Activated CD8-positive, alpha-beta T cell treated with anti-CD3 and anti-CD28 coated beads, Interleukin-2, amount 10 ng/mL, durations not matched to agents 7 days and 5 days (primary cell): ENCODE results near the gene JDP2. TPM values are rescaled to one million over a fixed set of nuclear protein-coding genes. Genes with fewer than 3 reads are reported as not detected.

Source experiments
- ATAC-seq: fragments of 150-1000 bp; cut with Tn5 transposase; one replicate; pipeline ENCODE4 v1.10.0; 2021; ENCODE audit warnings: moderate library complexity
- CTCF ChIA-PET: fragments of 350-600 bp; sonication (Branson Sonifier 250); formaldehyde crosslinking; loops from one replicate; lab custom pipeline; 2021; ENCODE audit warnings: antibody characterized with exemption; lab: Charles Lee
- POLR2A ChIA-PET: fragments of 350-600 bp; sonication (Branson Sonifier 250); formaldehyde crosslinking; loops from one replicate; lab custom pipeline; 2021; ENCODE audit warnings: antibody characterized with exemption; lab: Charles Lee
- DNase-seq: peaks from one replicate; pipeline ENCODE4 v3.0.0-alpha.2; 2020
- H3K27ac Mint-ChIP-seq: one replicate; pipeline ENCODE4 v1.8.0; 2021; ENCODE audit warnings: mild to moderate bottlenecking, mixed read lengths
- H3K27me3 Mint-ChIP-seq: one replicate; pipeline ENCODE4 v1.8.0; 2021; ENCODE audit warnings: low read depth, mixed read lengths
- H3K36me3 Mint-ChIP-seq: one replicate; pipeline ENCODE4 v1.8.0; 2021; ENCODE audit warnings: low read depth, mixed read lengths
- H3K4me1 Mint-ChIP-seq: one replicate; pipeline ENCODE4 v1.8.0; 2021; ENCODE audit warnings: low read depth, mixed read lengths
- H3K4me3 Mint-ChIP-seq: one replicate; pipeline ENCODE4 v1.8.0; 2021; ENCODE audit warnings: mild to moderate bottlenecking, mixed read lengths
- H3K9me3 Mint-ChIP-seq: one replicate; pipeline ENCODE4 v1.8.0; 2022; ENCODE audit warnings: mixed read lengths; ENCODE audit not compliant: insufficient read depth
- total RNA-seq, 2 experiments: library from RNA; stranded (reverse); gene quantifications; one replicate each; pipeline ENCODE4 v1.2.3, GENCODE V29; 2021

Gene JDP2
- total RNA-seq, 2 experiments from 2014 or later: 0.71 to 1.4 TPM

GRCh38 chr14:75521415-75522199 lies 93.8 kb downstream of the JDP2 start:
- H3K9me3 Mint-ChIP-seq: no peaks in the 10 kb centered on the region
- ChIA-PET POLR2A (interaction anchor here (0.8 to 4.6 kb wide), 10 partner anchors 9 to 452 kb away, joined by 3 to 56 read pairs (median 6); partner anchors contain the start of genes ERG28, TTLL5 and ZC2HC1C), CTCF (interaction anchor here (0.6 to 6.3 kb wide), 13 partner anchors 9 to 227 kb away, joined by 3 to 58 read pairs (median 6); no protein-coding TSS in a partner anchor)
- DNase-seq (no peak), ATAC-seq (peak; percentile 32)
- peak overlapping the region; percentile 99 for H3K27ac Mint-ChIP-seq
- H3K27me3 Mint-ChIP-seq: no peaks in the 10 kb centered on the region
- H3K36me3 Mint-ChIP-seq: peaks cover 34% of the 10 kb centered on the region
- peaks cover 62% of the 10 kb centered on the region for H3K4me1 Mint-ChIP-seq
- peak overlapping the region; percentile 100 for H3K4me3 Mint-ChIP-seq

GRCh38 chr14:75522224-75522982 lies 94.6 kb downstream of the JDP2 start, which contains the start of gene BATF:
TSS of gene BATF (plus strand) at chr14:75522469. CDS start at chr14:75522683, 214 bp downstream.
- peak within 1 kb of the TSS; percentile 99 for H3K27ac Mint-ChIP-seq
- H3K4me3 Mint-ChIP-seq: peak within 1 kb of the TSS; percentile 100
- H3K4me1 Mint-ChIP-seq: peaks cover 63% of the 10 kb centered on the region
- POLR2A ChIA-PET: interaction anchor here (1.0 to 4.6 kb wide), 11 partner anchors 8 to 138 kb away, joined by 3 to 56 read pairs (median 4); partner anchors contain the start of genes ERG28 and TTLL5
- no peaks in the 10 kb centered on the region for H3K27me3 Mint-ChIP-seq
- DNase-seq: peak; percentile 87
- H3K36me3 Mint-ChIP-seq: peaks cover 40% of the 10 kb centered on the region
- CTCF ChIA-PET: interaction anchor here (0.6 to 6.3 kb wide), 13 partner anchors 8 to 228 kb away, joined by 3 to 58 read pairs (median 10); no protein-coding TSS in a partner anchor
- peak; percentile 84 for ATAC-seq
- H3K9me3 Mint-ChIP-seq: no peaks in the 10 kb centered on the region

- H3K36me3 Mint-ChIP-seq: peaks cover 45% of the 10 kb centered on the region
- peak overlapping the region; percentile 100 for H3K4me3 Mint-ChIP-seq
- H3K27me3 Mint-ChIP-seq: no peaks in the 10 kb centered on the region
- ATAC-seq (no peak), DNase-seq (no peak)
- CTCF ChIA-PET: interaction anchor here (0.6 to 6.3 kb wide), 12 partner anchors 8 to 222 kb away, joined by 3 to 58 read pairs (median 13); no protein-coding TSS in a partner anchor
- no peaks in the 10 kb centered on the region for H3K9me3 Mint-ChIP-seq
- POLR2A ChIA-PET: interaction anchor here (1.0 to 4.6 kb wide), 10 partner anchors 8 to 138 kb away, joined by 3 to 56 read pairs (median 4); partner anchors contain the start of genes ERG28 and TTLL5
- H3K4me1 Mint-ChIP-seq: peaks cover 68% of the 10 kb centered on the region
- H3K27ac Mint-ChIP-seq: peak overlapping the region; percentile 99
Observed at GRCh38 chr14:75522983-75523318, 95.1 kb downstream of the JDP2 start.

Other genes with a start within 250 kb of the JDP2 start
- gene FOS, start 149.2 kb upstream of the JDP2 start, total RNA-seq: 100 to 1,000 TPM; 201 to 219 TPM
- gene BATF, start 94.4 kb downstream of the JDP2 start, total RNA-seq: 10 to 100 TPM; 41.3 to 41.6 TPM
- gene FLVCR2, start 150.6 kb downstream of the JDP2 start, total RNA-seq: 1 to 10 TPM in 1 of 2 experiments, under 1 TPM in 1; 0.79 to 5.5 TPM
- 10 to 100 TPM; 19.0 to 19.2 TPM for gene ERG28, start 232.9 kb downstream of the JDP2 start, total RNA-seq
- gene TTLL5, start 233.2 kb downstream of the JDP2 start, total RNA-seq: 10 to 100 TPM; 40.1 to 45.0 TPM